OCI-LY3 (cell line): ENCODE measurements around the gene CTNNBL1.
"Not testable (repeated sequence)": the region's sequence is repeated elsewhere in the genome, so short reads cannot be mapped to it uniquely, and the experiment has no call there.

Source experiments
- H2AFZ ChIP-seq: fragments of 200-600, 300-600 bp; shearing (Covaris generic); 2 replicates; pipeline ENCODE4 v1.6.0; 2014; ENCODE audit warnings: antibody characterized with exemption, low read depth, low read length
- H3K27ac ChIP-seq: fragments of 200-600, 300-600 bp; sonication (generic); 2 replicates; pipeline ENCODE4 v1.5.1; 2014; ENCODE audit warnings: mild to moderate bottlenecking, low read length, moderate library complexity, mixed read lengths
- H3K27me3 ChIP-seq: fragments of 200-600, 300-600 bp; sonication (generic); 2 replicates; pipeline ENCODE4 v1.6.1; 2014; ENCODE audit warnings: low read depth, low read length, mixed read lengths
- H3K36me3 ChIP-seq: fragments of 200-600, 300-600 bp; sonication (generic); replicated peaks from 2 replicates; pipeline ENCODE3; 2014; ENCODE audit warnings: low read depth, low read length, mixed read lengths
- H3K4me1 ChIP-seq: fragments of 300-600, 200-600 bp; sonication (generic); 2 replicates; pipeline ENCODE4 v1.6.1; 2014; ENCODE audit warnings: low read length, mixed read lengths
- H3K4me2 ChIP-seq: fragments of 200-600, 300-600 bp; sonication (generic); 2 replicates; pipeline ENCODE4 v1.6.1; 2014; ENCODE audit warnings: low read length, mixed read lengths
- H3K4me3 ChIP-seq: fragments of 300-600, 200-600 bp; sonication (generic); 2 replicates; pipeline ENCODE4 v1.5.1; 2014; ENCODE audit warnings: antibody characterized with exemption, mild to moderate bottlenecking, low read length, moderate library complexity
- H3K79me2 ChIP-seq: fragments of 300-600, 200-600 bp; shearing (Covaris generic); 2 replicates; pipeline ENCODE4 v1.6.1; 2014; ENCODE audit warnings: mild to moderate bottlenecking, low read length, mixed read lengths
- H3K9ac ChIP-seq: fragments of 300-600, 200-600 bp; shearing (Covaris generic); 2 replicates; pipeline ENCODE4 v1.6.0; 2014; ENCODE audit warnings: mild to moderate bottlenecking, low read length, moderate library complexity
- H3K9me3 ChIP-seq: fragments of 200-600, 300-600 bp; shearing (Covaris generic); 2 replicates; pipeline ENCODE4 v1.6.1; 2014; ENCODE audit warnings: low read length, mixed read lengths; ENCODE audit not compliant: insufficient read depth
- H4K20me1 ChIP-seq: fragments of 200-600, 300-600 bp; sonication (generic); 2 replicates; pipeline ENCODE4 v1.6.1; 2016; ENCODE audit warnings: low read length, mixed read lengths; ENCODE audit not compliant: insufficient read depth
- EZH2phosphoT487 ChIP-seq: fragments of 200-600 bp; shearing (Covaris generic); IDR thresholded peaks from 2 replicates; pipeline ENCODE4 v1.6.1; 2018; ENCODE audit warnings: antibody characterized with exemption, mixed run types, low read depth
- TF ChIP-seq, protein P1 (sequence below): fragments of 200-600, 300-600 bp; sonication (generic); IDR thresholded peaks from 2 replicates; pipeline ENCODE4 v1.5.1; 2014; ENCODE audit warnings: antibody characterized with exemption, low read length, low read depth

CTNNBL1 gene

DNA sequence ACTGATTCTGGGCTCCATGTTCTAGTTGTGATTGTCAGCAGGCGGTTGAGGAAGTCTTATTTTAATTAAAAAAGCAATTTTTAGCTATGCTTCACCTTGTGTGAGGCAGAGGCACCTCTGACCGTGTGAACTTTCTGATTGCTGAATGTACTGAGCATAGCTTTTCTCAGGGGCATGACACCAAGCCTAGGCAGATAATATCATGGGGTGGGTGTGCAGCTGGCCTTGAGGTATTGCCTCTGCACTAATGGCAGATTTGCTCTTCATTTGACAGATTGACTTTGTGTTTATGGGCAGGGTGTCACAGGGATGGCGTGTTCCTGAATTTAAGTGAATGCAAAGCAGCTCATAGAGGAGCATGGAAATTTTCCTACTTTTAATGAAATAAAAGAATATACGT lies 19.6 kb downstream of the CTNNBL1 start:
- H4K20me1 ChIP-seq = peaks cover 88% of the 10 kb centered on the region
- H3K79me2 ChIP-seq = peaks cover 86% of the 10 kb centered on the region
- TF ChIP-seq EZH2phosphoT487 = no peak
- TF ChIP-seq, protein P1, sequence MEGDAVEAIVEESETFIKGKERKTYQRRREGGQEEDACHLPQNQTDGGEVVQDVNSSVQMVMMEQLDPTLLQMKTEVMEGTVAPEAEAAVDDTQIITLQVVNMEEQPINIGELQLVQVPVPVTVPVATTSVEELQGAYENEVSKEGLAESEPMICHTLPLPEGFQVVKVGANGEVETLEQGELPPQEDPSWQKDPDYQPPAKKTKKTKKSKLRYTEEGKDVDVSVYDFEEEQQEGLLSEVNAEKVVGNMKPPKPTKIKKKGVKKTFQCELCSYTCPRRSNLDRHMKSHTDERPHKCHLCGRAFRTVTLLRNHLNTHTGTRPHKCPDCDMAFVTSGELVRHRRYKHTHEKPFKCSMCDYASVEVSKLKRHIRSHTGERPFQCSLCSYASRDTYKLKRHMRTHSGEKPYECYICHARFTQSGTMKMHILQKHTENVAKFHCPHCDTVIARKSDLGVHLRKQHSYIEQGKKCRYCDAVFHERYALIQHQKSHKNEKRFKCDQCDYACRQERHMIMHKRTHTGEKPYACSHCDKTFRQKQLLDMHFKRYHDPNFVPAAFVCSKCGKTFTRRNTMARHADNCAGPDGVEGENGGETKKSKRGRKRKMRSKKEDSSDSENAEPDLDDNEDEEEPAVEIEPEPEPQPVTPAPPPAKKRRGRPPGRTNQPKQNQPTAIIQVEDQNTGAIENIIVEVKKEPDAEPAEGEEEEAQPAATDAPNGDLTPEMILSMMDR = no peak

DNA sequence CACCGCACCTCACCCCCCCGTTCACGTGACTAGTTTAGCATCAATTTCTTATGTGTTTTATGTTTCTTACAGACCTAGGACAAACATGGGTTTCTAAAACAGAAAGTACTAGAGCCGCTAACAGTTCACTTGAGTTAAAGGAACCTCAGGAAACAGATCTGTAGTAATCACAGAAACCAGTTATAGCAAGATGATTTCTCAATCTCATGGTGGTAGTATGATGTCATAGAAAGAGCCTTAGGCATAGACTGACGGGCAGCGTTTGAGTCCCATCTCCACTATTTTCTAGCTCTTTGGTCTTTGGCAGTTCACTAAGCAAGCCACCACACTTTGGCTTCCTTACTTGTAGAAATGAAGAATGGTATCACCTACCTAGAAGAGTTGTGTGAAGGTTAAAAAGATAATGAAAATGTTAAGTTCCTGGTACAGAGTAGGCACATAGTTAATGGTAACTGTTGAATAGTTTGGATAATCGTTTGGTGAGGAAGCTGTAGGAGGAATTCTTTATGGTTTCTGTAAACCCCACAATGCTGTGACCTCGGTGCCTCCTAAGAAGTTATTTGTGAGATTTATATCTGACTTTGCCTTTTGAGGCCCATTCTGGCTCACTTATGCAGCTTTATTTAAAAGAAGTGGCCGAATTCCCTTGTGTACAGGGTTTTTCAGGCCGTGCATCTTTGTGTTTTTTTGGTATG lies 21.3 kb downstream of the CTNNBL1 start:
- no peak for TF ChIP-seq EZH2phosphoT487
- TF ChIP-seq, protein P1 = no peak
- H3K79me2 ChIP-seq = peaks cover 79% of the 10 kb centered on the region

More for the DNA sequence above, 19.6 kb downstream of the CTNNBL1 start:
- Histone ChIP-seq H3K4me1 (no peaks in the 10 kb centered on the region), H3K27me3 (no peaks in the 10 kb centered on the region), H3K4me2 (no peak overlapping the region), H3K9me3 (no peaks in the 10 kb centered on the region), H3K9ac (no peak overlapping the region), H3K27ac (no peak overlapping the region), H3K4me3 (no peak overlapping the region), H3K36me3 (peaks cover 57% of the 10 kb centered on the region), H2AFZ (no peak overlapping the region)

GRCh38 chr20:37721751-37722150 lies 27.9 kb downstream of the CTNNBL1 start:
- Histone ChIP-seq H3K4me1 (no peaks in the 10 kb centered on the region), H4K20me1 (peaks cover 65% of the 10 kb centered on the region), H3K9me3 (no peaks in the 10 kb centered on the region), H2AFZ (no peak overlapping the region), H3K36me3 (peaks cover 21% of the 10 kb centered on the region), H3K27me3 (no peaks in the 10 kb centered on the region), H3K27ac (no peak overlapping the region), H3K9ac (no peak overlapping the region), H3K79me2 (peaks cover 58% of the 10 kb centered on the region), H3K4me2 (no peak overlapping the region), H3K4me3 (no peak overlapping the region)
- TF ChIP-seq, protein P1 = no peak
- no peak for TF ChIP-seq EZH2phosphoT487

More for the DNA sequence above, 21.3 kb downstream of the CTNNBL1 start:
- H3K9ac ChIP-seq = no peak overlapping the region
- H3K9me3 ChIP-seq = no peaks in the 10 kb centered on the region
- H3K4me3 ChIP-seq = no peak overlapping the region
- no peak overlapping the region for H3K27ac ChIP-seq
- H4K20me1 ChIP-seq = peaks cover 80% of the 10 kb centered on the region
- H3K4me2 ChIP-seq = no peak overlapping the region
- no peaks in the 10 kb centered on the region for H3K4me1 ChIP-seq
- H3K27me3 ChIP-seq = no peaks in the 10 kb centered on the region
- H2AFZ ChIP-seq = no peak overlapping the region
- H3K36me3 ChIP-seq = peaks cover 50% of the 10 kb centered on the region

DNA sequence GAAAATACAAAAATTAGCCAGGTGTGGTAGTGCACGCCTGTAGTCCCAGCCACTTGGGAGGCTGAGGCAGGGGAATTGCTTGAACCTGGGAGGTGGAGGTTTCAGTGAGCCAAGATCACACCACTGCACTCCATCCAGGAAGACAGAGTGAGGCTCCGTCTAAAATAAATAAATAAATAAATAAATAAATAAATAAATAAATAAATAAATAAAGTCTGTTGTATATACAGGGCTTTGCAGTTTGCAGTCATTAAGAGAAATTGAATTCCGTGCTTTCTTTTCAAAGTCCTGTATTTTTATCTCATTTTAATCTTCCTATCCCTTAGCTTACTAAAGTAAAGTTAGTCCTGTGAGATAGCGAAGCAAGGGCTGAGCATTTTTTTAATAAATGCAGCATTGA lies 28.5 kb downstream of the CTNNBL1 start:
- not testable (repeated sequence) for H3K9me3 ChIP-seq, H3K4me3 ChIP-seq, H3K4me1 ChIP-seq, H3K27ac ChIP-seq, H3K4me2 ChIP-seq, H3K27me3 ChIP-seq, H3K9ac ChIP-seq, H2AFZ ChIP-seq
- peaks cover 16% of the 10 kb centered on the region for H3K36me3 ChIP-seq
- H4K20me1 ChIP-seq = peaks cover 65% of the 10 kb centered on the region
- peaks cover 58% of the 10 kb centered on the region for H3K79me2 ChIP-seq
